ENCODE results near the gene PRKG1. TPM values are rescaled to one million over a fixed set of nuclear protein-coding genes. Genes with fewer than 3 reads are reported as not detected.

PRKG1 gene
- total RNA-seq, 1 donor = 19.5 TPM

DNA sequence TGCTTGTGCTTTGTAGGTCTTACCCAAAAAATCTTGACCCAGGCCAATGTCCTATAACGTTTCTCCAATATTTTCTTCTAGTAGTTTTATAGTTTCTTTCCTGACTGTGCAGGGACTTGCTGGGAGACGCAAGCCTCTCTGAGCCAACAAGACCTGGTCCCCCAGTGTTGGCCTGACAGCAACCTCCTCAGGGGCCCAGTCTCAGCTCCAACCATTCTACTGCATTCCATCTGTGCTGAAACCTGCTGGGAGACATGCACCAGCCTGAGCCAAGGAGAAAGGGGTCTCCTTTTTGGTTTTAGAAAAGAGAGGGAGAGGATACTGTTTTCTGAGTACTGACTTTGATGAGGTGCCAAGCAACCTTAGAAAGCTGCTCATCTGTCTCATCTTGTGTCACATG lies 251.4 kb downstream of the PRKG1 start:
- no peaks in the 10 kb centered on the region for H3K4me1 ChIP-seq (ENCODE audit: insufficient read depth, low read length)

DNA sequence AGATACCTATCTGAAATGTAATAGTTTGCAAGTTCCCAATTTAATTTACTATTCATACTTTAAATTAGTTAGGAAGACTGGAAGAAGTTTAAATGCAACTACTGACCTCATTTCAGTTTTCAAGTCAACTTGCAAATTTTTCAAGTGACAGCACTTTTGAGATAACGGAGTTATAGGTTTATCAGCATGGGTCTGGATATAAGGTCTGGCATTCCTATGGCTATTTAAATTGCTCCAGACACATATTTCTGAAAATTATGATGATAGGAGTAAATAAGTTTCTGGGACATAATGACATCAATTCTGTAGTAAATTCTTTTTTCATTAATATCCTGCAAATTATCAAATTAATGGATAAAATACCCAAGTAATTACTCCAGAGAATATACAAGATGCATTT lies 251.9 kb downstream of the PRKG1 start:
- Histone ChIP-seq H3K4me1 (ENCODE audit: insufficient read depth, low read length) (no peaks in the 10 kb centered on the region), H3K79me2 (ENCODE audit: insufficient read depth, low read length) (no peaks in the 10 kb centered on the region), H4K20me1 (ENCODE audit: insufficient read depth, low read length) (no peaks in the 10 kb centered on the region), H3K9me3 (ENCODE audit: low read depth, low read length) (no peaks in the 10 kb centered on the region), H3K27ac (ENCODE audit: low read depth, low read length) (no peak overlapping the region), H3K27me3 (ENCODE audit: insufficient read depth, low read length) (no peaks in the 10 kb centered on the region), H2AFZ (ENCODE audit: low read length) (no peak overlapping the region), H3K4me3 (ENCODE audit: insufficient read depth, low read length) (no peak overlapping the region), H3K36me3 (ENCODE audit: insufficient read depth, low read length) (no peaks in the 10 kb centered on the region), H3K4me2 (ENCODE audit: insufficient read depth, low read length) (no peak overlapping the region)
- TF ChIP-seq, protein P1, sequence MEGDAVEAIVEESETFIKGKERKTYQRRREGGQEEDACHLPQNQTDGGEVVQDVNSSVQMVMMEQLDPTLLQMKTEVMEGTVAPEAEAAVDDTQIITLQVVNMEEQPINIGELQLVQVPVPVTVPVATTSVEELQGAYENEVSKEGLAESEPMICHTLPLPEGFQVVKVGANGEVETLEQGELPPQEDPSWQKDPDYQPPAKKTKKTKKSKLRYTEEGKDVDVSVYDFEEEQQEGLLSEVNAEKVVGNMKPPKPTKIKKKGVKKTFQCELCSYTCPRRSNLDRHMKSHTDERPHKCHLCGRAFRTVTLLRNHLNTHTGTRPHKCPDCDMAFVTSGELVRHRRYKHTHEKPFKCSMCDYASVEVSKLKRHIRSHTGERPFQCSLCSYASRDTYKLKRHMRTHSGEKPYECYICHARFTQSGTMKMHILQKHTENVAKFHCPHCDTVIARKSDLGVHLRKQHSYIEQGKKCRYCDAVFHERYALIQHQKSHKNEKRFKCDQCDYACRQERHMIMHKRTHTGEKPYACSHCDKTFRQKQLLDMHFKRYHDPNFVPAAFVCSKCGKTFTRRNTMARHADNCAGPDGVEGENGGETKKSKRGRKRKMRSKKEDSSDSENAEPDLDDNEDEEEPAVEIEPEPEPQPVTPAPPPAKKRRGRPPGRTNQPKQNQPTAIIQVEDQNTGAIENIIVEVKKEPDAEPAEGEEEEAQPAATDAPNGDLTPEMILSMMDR (IDR thresholded peaks at IDR 0.05; ENCODE audit: extremely low read depth, low read depth, low read length) = no peak
- DNase-seq (ENCODE audit: insufficient read length, low spot score, missing footprints) = no peak

More for the DNA sequence above, 251.4 kb downstream of the PRKG1 start:
- Histone ChIP-seq H3K79me2 (ENCODE audit: insufficient read depth, low read length) (no peaks in the 10 kb centered on the region), H3K4me2 (ENCODE audit: insufficient read depth, low read length) (no peak overlapping the region), H2AFZ (ENCODE audit: low read length) (no peak overlapping the region), H4K20me1 (ENCODE audit: insufficient read depth, low read length) (no peaks in the 10 kb centered on the region), H3K9me3 (ENCODE audit: low read depth, low read length) (no peaks in the 10 kb centered on the region), H3K36me3 (ENCODE audit: insufficient read depth, low read length) (no peaks in the 10 kb centered on the region), H3K27me3 (ENCODE audit: insufficient read depth, low read length) (no peaks in the 10 kb centered on the region), H3K27ac (ENCODE audit: low read depth, low read length) (no peak overlapping the region), H3K4me3 (ENCODE audit: insufficient read depth, low read length) (no peak overlapping the region)
- TF ChIP-seq, protein P1 (IDR thresholded peaks at IDR 0.05; ENCODE audit: extremely low read depth, low read depth, low read length) = no peak
- no peak for DNase-seq (ENCODE audit: insufficient read length, low spot score, missing footprints)

DNA sequence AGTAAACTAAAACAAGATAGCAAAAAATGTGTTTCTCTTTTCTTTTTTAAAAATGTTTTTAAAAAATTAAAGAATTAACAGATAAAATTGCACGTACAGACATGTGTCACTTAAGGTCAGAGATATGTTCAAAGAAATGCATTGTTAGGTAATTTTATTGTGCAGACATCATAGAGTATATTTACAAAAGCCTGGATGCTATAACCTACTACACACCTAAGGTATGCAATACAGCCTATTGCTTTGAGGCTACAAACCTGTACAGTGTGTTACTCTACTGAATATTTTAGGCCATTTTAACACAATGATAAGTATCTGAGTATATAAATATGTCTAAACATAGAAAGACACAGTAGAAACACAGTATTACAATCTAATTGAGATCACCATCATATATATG lies 253.1 kb downstream of the PRKG1 start:
- Histone ChIP-seq H3K4me3 (ENCODE audit: insufficient read depth, low read length) (no peak overlapping the region), H3K4me2 (ENCODE audit: insufficient read depth, low read length) (no peak overlapping the region), H3K4me1 (ENCODE audit: insufficient read depth, low read length) (no peaks in the 10 kb centered on the region), H3K9me3 (ENCODE audit: low read depth, low read length) (no peaks in the 10 kb centered on the region), H4K20me1 (ENCODE audit: insufficient read depth, low read length) (no peaks in the 10 kb centered on the region), H3K36me3 (ENCODE audit: insufficient read depth, low read length) (no peaks in the 10 kb centered on the region), H3K27ac (ENCODE audit: low read depth, low read length) (no peak overlapping the region), H3K27me3 (ENCODE audit: insufficient read depth, low read length) (no peaks in the 10 kb centered on the region), H3K79me2 (ENCODE audit: insufficient read depth, low read length) (no peaks in the 10 kb centered on the region), H2AFZ (ENCODE audit: low read length) (no peak overlapping the region)
- DNase-seq (ENCODE audit: insufficient read length, low spot score, missing footprints) = no peak
- TF ChIP-seq, protein P1 (IDR thresholded peaks at IDR 0.05; ENCODE audit: extremely low read depth, low read depth, low read length) = no peak

DNA sequence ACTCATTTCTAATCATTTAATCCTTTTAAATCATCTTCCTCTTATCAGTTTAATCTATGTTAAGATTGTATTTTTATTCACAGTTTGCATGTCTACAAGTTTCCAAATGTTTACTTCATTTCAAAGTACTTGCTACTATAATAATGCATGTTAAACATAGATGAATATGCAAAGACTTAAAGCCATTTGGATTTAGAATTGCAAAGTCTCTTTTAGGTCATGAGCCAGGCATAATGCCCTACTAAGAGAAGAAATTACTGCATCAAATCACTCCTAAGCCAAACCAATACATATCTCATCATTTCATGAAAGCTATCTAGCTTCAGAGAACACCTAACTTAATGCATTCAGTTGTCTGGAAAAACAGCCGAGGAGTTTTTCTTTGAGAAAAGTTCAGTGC lies 266.1 kb downstream of the PRKG1 start:
- H3K27ac ChIP-seq (ENCODE audit: low read depth, low read length) = no peak overlapping the region
- TF ChIP-seq, protein P1 (IDR thresholded peaks at IDR 0.05; ENCODE audit: extremely low read depth, low read depth, low read length) = no peak
- no peaks in the 10 kb centered on the region for H4K20me1 ChIP-seq (ENCODE audit: insufficient read depth, low read length)
- no peaks in the 10 kb centered on the region for H3K27me3 ChIP-seq (ENCODE audit: insufficient read depth, low read length)
- no peaks in the 10 kb centered on the region for H3K79me2 ChIP-seq (ENCODE audit: insufficient read depth, low read length)
- no peaks in the 10 kb centered on the region for H3K9me3 ChIP-seq (ENCODE audit: low read depth, low read length)
- DNase-seq (ENCODE audit: insufficient read length, low spot score, missing footprints) = no peak
- no peak overlapping the region for H3K4me2 ChIP-seq (ENCODE audit: insufficient read depth, low read length)
- no peak overlapping the region for H2AFZ ChIP-seq (ENCODE audit: low read length)
- H3K36me3 ChIP-seq (ENCODE audit: insufficient read depth, low read length) = no peaks in the 10 kb centered on the region
- no peak overlapping the region for H3K4me3 ChIP-seq (ENCODE audit: insufficient read depth, low read length)
- no peaks in the 10 kb centered on the region for H3K4me1 ChIP-seq (ENCODE audit: insufficient read depth, low read length)
